ENCODE results near the gene LRPAP1. TPM values are rescaled to one million over a fixed set of nuclear protein-coding genes. Genes with fewer than 3 reads are reported as not detected.

The LRPAP1 gene
- total RNA-seq, 1 donor from 2014 or later, result 98.7 TPM

DNA sequence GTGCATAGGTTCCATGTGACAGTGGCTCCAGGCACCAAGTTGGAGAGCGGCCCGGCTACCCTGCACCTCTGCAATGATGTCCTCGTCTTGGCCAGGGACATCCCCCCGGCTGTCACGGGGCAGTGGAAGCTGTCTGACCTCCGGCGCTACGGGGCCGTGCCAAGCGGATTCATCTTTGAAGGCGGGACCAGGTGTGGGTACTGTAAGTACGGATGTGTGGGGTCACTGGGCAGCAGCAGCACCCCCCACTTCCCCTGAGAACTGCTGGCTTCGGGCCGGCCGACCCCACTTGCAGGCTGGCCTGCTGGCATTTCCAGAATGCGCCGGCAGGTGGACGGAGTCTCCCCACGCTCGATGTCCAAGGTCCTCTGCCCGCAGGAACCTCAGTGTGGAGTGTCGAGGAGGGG is 55.9 kb downstream of the LRPAP1 start:
- intact Hi-C loops (cut with DNase I), result no loop called here
- Histone ChIP-seq H3K36me3 (no peaks in the 10 kb centered on the region), H3K4me1 (no peaks in the 10 kb centered on the region), H3K4me3 (no peak overlapping the region), H3K9me3 (no peaks in the 10 kb centered on the region), H3K27me3 (no peaks in the 10 kb centered on the region), H3K27ac (no peak overlapping the region)
- no peak for DNase-seq (ENCODE audit: extremely low spot score in 2 of 2)
- TF ChIP-seq POLR2AphosphoS5 (IDR thresholded peaks at IDR 0.05; ENCODE audit: insufficient read depth in 1 of 2, low read depth in 1 of 2) (no peak), POLR2A (IDR thresholded peaks at IDR 0.05) (no peak), CTCF (IDR thresholded peaks at IDR 0.05) (no peak)

DNA sequence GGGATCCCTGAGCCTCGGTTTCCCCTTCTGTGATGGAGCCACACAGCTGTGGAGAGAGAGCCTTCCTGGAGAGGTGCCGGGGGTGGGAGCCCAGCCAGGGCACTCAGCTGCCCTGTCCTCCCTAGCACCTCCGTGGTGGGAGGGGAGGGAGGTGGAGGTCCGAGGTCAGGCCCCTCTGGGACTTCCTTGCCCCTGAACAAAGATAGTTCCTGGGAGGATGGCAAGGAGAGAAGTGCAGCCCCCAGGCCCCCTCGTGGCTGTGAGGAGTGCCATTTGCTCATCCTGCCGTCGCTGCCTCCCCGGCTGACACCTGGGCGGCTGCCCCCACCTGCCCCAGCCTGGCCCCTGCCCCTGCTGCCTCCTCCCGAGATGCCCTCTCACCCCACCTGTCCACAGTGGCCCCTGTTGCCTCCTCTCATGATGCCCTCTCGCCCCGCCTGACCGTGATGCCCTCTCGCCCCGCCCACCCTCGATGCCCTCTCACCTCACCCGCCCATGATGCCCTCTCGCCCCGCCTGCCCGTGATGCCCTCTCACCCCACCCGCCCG is 56.4 kb downstream of the LRPAP1 start:
- H3K27me3 ChIP-seq, result no peaks in the 10 kb centered on the region
- no peak for DNase-seq (ENCODE audit: extremely low spot score in 2 of 2)
- H3K36me3 ChIP-seq, result no peaks in the 10 kb centered on the region
- no peaks in the 10 kb centered on the region for H3K9me3 ChIP-seq
- no peak overlapping the region for H3K4me3 ChIP-seq
- intact Hi-C loops (cut with DNase I), result no loop called here
- no peak overlapping the region for H3K27ac ChIP-seq
- TF ChIP-seq POLR2A (IDR thresholded peaks at IDR 0.05), result no peak
- TF ChIP-seq POLR2AphosphoS5 (IDR thresholded peaks at IDR 0.05; ENCODE audit: insufficient read depth in 1 of 2, low read depth in 1 of 2), result no peak
- TF ChIP-seq CTCF (IDR thresholded peaks at IDR 0.05), result no peak
- no peaks in the 10 kb centered on the region for H3K4me1 ChIP-seq

DNA sequence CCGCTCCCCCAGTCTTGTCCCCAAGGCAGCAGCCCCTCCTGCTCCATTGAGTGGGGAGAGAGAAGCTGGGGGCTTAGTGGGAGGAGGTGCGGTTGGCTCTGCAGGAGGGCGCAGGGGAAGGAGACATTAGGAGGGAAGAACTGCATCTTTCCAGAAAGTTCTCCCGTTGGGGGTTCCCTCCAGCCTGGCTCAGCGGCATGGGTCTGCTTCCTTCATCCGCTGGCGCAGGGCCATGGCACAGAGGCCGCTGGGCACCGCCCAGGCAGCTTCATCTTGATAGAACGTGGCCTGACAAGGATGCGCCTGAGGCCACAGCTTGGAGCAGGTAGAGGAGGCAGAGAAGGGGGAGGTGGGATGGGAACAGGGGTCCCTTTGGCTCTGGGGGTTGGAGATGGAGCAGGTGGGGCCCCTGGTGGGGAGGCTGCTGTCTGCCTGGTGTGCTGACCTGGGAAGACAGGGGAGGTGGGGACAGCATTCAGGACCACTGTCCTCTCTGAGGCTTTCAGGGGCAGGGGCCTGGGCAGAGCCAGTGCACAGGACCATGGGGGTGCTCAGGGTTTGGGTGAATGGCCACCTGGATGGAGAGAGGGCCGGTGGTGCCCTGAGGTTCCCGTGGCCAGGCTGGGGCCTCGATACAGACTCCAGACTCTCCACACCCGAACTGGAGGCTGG is 57.0 kb downstream of the LRPAP1 start:
- Histone ChIP-seq H3K4me1 (no peaks in the 10 kb centered on the region), H3K4me3 (no peak overlapping the region), H3K27me3 (no peaks in the 10 kb centered on the region), H3K36me3 (no peaks in the 10 kb centered on the region), H3K27ac (no peak overlapping the region), H3K9me3 (no peaks in the 10 kb centered on the region)
- TF ChIP-seq CTCF (IDR thresholded peaks at IDR 0.05) (no peak), POLR2A (IDR thresholded peaks at IDR 0.05) (no peak), POLR2AphosphoS5 (IDR thresholded peaks at IDR 0.05; ENCODE audit: insufficient read depth in 1 of 2, low read depth in 1 of 2) (no peak)
- no peak for DNase-seq (ENCODE audit: extremely low spot score in 2 of 2)
- intact Hi-C loops (cut with DNase I), result no loop called here

DNA sequence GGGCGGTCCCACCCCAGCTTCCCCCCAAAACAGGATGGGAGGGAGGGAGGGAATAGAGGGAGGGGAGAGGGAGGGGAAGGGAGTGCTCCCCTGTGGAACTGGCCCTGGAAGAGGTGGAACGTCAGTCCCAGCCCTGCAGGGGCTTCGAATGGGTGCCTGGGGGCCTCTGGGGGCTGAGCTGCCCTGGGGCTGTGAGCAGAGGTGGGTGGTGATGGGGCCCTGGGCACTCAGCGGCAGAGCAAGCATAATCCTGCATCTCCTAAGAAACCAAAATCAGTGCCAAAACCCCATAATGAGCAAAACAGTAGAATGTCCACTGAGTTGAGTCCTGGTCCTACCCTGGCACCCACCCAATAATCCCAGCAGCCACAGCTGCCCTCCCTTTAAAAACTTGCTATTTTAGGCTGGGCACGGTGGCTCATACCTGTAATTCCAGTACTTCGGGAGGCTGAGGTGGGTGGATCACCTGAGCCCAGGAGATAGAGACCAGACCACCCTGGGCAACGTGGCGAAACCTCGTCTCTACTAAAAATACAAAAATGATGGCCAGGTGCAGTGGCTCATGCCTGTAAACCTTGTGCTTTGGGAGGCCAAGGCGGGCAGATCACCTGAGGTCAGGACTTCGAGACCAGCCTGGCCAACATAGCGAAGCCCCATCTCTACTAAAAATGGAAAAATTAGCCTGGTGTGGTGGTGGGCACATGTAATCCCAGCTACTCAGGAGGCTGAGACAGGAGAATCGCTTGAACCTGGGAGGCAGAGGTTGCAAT is 58.0 kb downstream of the LRPAP1 start:
- DNase-seq (ENCODE audit: extremely low spot score in 2 of 2), result no peak
- intact Hi-C loops (cut with DNase I), result no loop called here
- Histone ChIP-seq H3K27me3 (no peaks in the 10 kb centered on the region), H3K36me3 (no peaks in the 10 kb centered on the region), H3K27ac (no peak overlapping the region), H3K4me1 (no peaks in the 10 kb centered on the region), H3K9me3 (no peaks in the 10 kb centered on the region), H3K4me3 (no peak overlapping the region)
- TF ChIP-seq CTCF (IDR thresholded peaks at IDR 0.05), result no peak
- TF ChIP-seq POLR2AphosphoS5 (IDR thresholded peaks at IDR 0.05; ENCODE audit: insufficient read depth in 1 of 2, low read depth in 1 of 2), result no peak
- TF ChIP-seq POLR2A (IDR thresholded peaks at IDR 0.05), result no peak

Measured in vagina (tissue), 2 donors.